NCI-H1417 treated with DMSO at 0.1 percent for 48 hours (cell line): ENCODE results near the gene CADM1.

Source experiments
- DNase-seq: peaks from one replicate; lab custom pipeline; 2025; lab: John Stamatoyannopoulos, UW

CADM1 gene

DNA sequence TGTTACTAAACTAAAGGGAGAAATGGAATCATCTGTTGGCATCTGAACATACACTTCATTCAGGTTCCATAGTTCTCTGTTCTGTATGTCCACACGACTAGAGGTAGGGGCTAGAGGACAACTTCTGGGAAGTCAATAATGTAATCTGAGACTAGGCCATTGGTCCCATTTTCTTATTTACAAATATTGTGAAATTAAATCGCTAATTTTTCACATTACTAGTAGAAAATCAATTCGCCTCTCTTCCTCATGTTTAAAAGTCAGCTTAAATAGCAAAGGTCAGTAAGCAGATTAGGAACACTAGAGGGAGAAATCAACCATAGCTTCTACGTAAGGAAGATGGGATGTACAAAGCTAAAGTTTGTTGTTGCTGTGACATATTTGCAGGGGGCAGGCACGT lies 59.7 kb downstream of the CADM1 start:
- DNase-seq, result no peak

DNA sequence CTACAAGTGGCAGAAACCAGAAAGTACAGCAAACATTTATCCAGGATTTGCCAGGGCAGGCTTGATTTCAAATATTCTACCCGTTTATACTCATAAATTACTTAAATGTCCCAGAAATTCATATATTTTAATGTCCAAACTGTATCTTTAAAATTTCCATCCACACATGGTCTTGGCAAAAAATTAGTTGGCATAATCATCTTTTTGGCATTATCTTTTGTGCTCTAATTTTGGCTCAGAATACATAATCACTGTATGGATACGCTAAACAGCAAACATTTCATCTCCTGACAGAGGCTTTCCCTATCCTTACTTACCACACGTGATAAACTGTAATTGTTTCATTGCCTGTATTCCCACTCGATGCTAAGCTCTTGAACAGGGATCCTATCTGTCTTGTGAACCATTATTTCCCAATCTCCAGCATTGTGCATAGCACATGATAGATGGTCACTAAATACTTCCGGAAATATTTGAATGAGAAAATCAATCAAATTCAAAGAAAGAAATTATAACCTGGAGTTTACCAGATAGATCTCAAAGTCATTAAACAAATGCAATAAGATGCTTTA lies 64.2 kb downstream of the CADM1 start:
- no peak for DNase-seq

DNA sequence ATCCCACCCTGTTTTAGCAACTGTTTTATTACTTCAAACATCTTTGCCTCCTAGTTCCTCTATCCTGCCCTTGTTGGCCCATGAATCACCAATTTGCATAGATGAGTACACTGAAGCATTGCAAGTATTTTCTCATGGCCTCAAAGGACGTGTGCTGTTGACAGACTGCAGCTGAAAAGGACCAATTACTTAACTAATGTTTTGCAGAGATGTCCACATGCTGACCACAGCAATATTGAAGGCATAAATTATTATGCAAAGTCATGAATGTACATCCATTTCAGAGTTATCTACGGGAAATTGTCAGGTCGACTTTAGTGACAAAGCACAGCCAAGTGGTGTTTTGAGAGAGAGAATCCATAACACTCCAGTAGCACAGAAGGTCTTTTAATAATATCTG lies 64.8 kb downstream of the CADM1 start:
- DNase-seq, result peak; percentile 32

DNA sequence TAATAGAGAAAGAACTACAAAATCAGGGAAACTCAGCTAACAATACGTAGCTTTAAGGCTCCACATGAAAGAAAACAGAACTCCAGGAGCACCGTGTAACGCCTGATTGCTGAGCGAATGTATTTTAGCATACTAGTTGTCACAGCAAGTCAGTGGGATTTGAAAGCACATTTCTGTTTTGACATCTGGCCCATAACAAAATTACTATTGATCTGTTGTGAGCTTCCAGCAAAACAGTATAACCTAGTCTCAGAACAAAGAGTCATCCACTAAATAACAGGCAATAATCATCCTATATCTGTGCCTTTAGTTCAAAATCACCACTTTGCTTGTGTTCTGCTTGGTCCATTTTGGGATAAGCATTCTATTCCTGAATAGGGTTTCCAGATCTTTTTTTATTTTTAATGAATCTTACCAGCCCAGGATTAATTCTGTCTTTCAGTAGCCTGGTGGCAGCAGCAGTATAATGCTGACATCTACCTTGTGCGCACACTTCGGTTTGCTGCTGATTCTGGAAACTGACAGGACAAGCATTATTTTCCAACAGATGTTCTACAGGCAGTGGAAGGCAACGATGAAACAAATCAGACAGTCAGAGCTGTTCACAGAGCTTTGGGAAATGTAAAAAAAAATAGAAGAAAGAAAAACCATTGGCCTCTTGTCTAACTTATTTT lies 66.2 kb downstream of the CADM1 start:
- DNase-seq, result no peak

DNA sequence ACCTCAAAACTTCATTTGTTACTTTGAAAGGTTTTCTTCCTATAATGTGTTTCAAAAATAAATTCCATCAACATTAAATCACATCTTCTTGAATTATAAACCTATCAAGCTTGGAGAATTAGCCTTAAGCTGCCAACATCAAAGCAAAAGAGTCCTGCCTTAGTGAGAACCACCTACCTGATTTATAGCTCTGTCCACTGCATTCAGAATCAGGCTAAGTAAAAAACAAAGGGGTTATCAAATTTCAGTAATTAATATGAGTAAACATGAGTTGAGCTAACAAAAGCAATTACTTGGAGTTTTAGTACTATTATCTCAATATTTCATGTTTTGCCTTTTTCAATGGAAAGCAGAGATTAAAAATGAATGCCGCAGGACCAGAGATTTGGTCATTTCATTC lies 73.9 kb downstream of the CADM1 start:
- DNase-seq, result peak; percentile 35

DNA sequence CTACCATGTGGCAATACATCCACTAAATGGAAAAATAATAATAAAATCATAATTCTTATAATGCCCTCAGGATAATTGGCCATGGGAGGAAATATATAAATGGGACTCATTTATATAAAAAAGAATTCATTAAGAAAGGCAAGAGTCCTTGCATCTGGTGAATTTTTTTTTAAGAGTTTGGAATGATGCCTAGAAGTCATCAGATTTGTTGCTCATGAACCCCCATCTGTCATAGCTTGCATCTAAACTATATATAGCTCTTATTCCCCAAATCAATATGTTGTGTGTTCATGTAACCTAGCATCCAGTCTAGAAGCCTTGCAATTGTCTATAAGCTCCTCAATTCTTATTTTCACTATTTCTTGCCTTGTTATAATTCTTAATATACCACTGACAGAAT lies 75.9 kb downstream of the CADM1 start:
- DNase-seq, result no peak

DNA sequence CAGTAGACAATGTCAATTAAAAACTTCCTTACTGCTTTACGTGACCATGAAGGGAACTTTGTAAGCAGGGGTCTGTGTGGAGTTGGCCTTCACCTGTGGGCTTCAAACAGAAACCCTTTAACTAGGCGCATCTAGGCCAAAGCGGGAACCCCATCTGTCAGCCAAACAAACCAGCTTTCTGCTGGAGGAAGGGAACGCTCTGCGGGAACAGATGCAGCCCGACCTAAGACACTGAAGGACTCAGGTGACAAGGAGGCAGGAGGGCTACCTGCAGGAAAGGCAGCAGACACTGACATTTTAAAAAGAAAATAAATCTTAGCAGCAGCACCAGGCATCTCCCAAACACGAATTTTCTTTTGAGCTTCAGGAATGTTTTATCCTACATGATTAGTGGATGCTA lies 78.4 kb downstream of the CADM1 start:
- no peak for DNase-seq

DNA sequence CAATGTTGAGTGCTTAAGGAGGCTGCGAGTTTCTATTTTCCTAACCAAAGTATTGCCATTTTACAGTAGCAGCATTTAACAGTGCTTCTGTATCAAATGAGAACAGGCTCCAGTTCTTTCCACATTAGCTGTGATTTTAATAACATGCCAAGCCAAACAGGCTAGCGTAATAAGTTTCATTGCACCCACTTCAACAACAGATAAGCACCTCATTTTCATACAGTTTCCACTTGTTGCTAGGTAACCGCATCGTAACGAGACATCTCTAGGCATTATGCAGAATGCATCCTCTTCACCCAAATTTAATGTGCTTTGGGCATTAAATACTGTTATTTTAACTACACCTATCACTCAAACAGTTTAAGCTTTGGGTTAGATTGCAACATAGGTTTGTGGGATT lies 79.0 kb downstream of the CADM1 start:
- no peak for DNase-seq

DNA sequence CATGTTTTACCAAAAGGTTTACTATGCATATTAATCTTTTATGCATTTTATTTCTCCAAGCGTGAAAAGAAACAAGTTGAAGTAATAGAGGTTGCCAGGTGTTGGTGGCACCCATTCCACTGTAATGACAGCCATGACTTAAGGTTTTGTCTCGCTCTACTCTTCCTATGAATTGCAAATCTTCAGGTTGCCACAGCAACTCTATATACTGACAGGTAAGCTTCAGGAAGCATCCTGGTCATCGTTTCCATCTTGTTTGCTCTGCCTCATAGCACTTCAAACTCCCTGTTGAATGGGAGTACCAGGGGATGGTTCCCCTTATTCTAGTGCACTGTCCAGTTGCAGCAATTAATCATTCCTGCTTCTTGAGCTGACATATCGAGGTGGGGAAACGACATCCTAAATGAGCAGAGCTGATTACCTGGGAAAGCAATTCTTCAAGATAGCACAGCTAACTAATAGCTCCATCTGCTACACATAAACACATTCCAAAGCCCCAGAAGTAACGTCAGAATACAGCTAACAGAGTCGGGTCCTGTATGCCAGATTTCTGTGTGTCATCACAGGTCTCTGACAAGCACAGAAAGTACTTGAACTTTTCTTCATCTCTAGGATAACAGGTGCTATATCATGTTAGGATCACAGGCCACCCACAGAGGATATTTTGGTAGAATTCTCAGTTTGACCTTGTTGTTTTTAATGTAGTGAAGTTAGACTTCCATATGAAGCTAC lies 80.3 kb downstream of the CADM1 start:
- DNase-seq, result no peak

DNA sequence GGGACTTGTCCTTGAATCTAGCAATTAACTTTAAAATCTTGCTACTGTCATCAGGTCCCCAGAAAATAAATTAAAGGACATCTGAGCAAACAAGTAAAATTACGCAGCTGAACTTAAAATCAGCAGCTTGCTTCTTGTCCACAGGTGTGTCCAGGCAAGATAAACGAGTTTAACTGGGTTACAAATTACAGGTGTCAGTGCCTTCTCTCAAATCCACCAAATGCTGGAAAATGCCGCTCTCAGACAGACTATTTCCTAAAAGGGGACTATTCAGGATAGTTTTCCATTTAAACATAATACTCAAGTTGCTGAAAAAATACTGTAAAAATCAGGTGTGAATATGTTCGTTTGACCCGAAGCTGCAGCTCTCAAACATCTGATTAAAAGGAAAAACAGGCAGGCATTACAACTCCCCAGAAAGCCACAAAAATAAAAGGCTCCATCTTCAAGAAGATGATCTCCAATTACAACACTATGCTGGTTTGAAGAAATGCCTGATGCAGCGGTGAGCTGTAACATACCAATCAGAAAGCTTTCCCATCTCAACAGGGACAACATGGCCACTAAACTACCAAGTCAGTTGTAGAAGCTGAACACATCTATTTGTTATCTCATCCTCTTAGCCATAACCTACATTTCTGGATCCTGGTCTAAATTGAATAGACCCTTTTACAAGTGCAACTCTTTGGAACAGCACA lies 82.1 kb downstream of the CADM1 start:
- no peak for DNase-seq

DNA sequence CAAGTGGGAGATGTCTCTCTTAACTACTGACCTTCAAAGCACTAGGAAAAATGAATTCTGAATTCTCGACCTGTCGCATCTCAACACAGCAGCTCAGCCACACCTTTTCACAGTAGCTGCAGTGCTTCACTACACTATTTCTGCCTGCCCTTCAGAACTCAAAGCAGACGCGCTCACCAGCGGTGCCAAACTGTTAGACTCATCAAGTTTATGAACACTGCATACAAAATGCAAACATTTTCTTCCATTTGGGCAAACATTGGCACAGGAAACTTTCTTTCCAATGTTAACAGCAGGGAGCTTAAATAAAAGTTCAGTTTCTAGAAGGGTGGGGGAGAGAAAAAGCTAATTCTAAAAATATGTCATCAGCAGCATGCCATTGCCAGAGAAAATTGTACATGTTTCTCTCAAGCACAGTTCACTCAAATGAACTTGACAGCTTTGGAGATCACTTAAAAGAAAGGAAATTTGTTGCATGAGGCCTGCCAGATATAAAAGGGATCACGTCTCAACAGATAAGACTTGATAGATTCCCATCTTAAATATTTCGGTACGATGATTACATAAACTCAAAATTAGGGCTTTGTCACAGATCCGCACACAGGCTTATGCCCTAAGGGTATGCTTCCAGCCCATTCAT lies 82.7 kb downstream of the CADM1 start:
- no peak for DNase-seq

DNA sequence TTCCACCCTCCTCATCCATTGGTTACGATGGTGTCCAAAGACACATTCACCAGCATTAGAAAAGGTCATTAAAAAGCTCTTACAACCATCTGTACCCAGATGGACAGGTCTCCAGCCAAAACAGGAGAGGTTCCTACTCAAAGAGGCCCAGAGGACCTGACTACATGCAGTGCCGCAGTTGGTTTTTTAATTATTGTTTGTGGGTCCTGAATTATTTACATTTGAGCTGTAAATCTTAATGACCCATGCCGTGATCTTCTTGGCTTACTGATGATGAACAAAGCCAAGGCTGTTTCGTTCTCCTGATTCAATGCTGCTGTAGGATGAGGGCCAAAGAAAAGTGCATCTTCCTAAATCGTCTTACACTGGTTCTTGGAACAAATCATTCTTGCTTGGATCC lies 83.7 kb downstream of the CADM1 start:
- peak; percentile 94 for DNase-seq

DNA sequence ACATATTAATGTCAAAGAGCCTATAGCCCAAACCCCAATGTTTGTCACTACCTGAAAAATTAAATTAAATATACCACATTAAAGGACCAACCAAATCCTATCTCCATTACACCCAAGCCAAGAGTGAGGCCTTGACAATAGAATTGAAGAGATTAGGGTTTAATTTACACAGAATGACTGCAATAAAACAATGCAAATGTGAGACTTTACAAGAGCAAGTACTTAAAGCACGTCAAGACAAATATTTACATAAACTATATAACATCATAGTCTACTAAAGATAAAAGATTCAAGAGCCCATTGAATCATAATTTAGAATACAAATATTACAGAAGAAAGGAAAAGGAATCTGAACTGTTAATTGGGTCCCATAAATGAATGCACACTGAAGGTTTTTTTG lies 85.6 kb downstream of the CADM1 start:
- no peak for DNase-seq

DNA sequence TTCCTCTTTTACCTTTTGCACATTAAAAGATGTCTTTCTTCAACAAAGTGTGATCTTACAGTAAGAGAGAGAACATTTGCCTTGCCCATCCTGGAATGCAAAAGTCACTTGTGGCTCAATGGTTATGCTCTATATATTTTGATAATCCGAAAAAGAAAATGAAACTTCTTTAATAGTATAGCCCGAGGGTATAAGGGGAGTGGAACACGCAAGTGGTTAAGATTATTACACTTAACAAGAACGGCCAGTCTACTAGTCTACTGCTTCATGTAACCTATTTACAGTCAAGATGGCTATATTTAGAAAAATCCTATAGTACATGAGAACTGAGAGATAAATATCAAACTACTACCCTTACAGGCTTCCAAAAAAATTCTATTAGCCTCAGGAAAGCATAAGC lies 86.1 kb downstream of the CADM1 start:
- no peak for DNase-seq

DNA sequence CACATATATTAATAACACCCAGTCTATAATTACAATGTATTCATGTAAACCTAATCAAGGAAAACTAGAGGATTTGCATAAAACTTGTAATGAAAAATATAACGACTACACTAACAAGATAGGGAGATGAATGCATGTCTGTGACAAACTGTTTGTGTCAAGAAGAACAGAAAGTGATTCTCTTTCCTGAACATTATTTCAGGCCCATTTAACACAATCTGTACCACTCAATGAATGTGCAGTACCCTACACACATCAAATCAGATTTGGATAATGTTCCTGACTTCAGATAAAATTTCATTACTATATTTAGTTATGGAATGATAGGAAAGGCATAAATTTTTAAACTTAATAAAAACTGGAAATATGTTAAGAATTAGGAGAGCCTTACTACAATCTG lies 93.1 kb downstream of the CADM1 start:
- DNase-seq, result no peak

DNA sequence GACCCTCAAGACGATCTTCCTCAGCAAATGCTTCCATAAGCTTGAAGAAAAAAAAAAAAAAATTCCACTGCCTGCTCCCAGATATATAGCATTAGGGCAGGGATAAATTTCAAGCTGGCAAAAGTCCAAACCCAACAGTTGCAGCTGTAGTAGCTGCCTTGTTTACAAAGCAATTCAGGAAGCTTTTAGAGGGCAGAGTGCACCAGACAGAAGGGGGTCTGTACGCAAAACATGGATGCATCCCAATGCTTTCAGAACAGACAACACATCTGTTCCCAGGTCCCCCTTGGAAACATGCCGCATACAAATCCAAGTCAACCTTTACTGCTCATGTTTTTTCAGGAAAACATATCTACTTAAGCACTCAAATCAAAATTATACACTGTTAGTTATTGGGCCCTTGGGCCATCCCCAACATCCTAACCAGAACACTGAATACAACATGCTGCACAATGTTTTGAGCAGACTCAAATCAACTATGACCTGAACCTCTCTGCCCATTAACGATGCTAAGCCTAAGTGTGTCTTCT lies 94.5 kb downstream of the CADM1 start:
- DNase-seq, result peak; percentile 96

DNA sequence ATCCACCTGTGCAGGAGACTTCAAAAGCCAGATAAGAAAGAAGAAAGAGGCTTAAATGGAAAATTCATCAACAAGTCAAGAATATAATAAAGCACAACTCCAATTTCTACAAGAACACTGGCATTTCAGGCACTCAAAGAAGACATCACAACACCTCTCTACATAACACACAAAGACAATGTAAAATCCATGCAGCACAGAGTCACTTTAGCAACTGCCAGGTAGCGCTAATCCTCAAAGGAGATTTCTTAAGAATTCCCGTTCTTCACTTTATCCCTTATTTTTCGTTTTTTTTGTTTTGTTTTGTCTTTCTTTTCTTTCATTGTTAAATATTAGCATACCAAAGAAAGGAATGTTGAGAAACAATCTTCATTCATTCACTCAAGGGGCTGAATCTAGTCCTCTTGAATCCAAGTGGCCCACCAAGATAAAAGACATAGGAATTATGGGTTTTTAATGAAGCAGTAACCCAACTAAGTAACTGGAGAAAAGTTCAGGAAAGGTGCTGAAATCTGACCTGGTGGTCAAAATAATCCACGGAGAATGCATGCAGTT lies 95.0 kb downstream of the CADM1 start:
- DNase-seq, result no peak

DNA sequence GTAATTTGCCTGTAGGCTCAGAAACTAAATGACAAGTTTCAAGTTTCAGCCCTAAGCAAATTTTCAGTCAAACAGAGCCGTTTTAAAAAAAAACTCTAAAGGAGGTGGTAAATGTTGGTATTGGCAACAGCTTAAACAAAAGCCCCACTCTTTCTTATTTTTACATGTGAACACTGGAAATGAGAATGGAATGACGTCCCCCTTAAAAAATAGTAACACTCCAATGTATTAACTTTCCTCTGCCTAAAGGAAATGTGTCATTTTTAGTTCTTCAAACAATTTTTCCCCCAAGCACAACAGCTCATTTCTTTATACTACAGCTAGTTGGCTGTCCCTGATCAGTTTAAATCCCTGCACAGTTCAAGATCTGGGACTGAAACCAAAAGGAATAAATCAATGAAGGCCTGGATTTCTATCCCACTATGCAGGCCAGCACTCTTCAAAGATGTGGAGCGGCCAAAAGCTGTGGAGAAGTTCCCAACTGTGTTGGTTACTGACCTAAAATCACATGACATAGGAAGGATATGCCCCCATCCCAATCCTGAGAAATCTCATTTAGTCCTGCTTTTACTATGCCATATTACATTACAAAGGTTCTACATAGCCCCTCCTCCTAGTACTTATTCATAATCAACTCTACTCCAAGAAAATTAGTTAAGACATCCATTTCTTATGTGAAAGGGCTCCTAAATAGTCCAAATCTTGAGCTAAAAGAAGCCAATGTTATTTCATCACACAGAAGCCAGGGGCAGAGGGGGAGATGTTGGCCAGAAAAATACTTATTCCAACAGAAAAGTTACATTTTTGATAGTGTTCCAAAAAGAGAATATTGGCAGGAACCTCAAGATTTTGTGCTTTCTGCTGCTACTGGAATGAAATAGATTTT lies 95.9 kb downstream of the CADM1 start:
- no peak for DNase-seq

DNA sequence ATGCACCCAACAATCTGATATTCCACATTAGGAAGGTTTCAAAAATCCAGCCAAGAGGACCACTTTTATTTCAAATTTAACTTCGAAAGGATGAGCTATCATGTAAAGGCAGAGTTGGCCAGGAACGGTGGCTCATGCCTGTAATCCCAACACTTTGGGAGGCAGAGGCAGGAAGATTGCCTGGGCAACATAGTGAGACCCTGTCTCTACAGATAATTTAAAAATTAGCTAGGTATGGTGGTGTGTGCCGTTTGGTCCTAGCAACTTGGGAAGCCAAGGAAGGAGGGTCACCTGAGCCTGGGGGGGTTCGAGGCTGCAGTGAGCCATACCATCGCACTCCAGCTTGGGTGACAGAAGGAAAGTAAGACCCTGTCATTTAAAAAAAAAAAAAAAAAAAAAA lies 96.7 kb downstream of the CADM1 start:
- no peak for DNase-seq

DNA sequence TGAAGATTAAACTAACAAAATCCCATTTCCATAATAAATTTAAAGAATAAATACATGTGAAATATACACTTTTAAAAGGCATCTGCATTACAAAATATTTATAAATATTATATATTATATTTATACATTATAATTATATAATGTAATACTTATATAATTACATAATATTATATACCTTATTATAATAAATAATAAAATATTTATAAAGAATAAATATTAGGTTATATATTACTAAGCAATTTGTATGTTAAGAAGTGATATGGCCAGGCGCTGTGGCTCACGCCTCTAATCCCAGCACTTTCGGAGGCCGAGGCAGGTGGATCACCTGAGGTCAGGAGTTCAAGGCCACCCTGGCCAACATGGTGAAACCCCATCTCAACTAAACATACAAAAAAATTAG lies 97.8 kb downstream of the CADM1 start:
- DNase-seq, result no peak
